SU-DHL-6 (cell line): ENCODE results near the gene GADD45GIP1.

Source experiments
- H2AFZ ChIP-seq: fragments of 200-600 bp; sonication (generic); 2 replicates; pipeline ENCODE4 v1.6.1; 2014; ENCODE audit warnings: low read depth, mild to moderate bottlenecking, moderate library complexity, mixed read lengths, antibody characterized with exemption, low read length; ENCODE audit not compliant: severe bottlenecking
- H3F3A ChIP-seq: fragments of 200-600 bp; shearing (Covaris generic); 2 replicates; pipeline ENCODE4 v1.6.0; 2016; ENCODE audit warnings: antibody characterized with exemption, mild to moderate bottlenecking; ENCODE audit not compliant: insufficient read depth
- H3K27ac ChIP-seq: fragments of 200-600 bp; sonication (generic); 2 replicates; pipeline ENCODE4 v1.5.1; 2016; ENCODE audit warnings: low read depth, mild to moderate bottlenecking, low read length, moderate library complexity, mixed read lengths
- H3K27me3 ChIP-seq: fragments of 200-600 bp; sonication (generic), shearing (Covaris generic); 2 replicates; pipeline ENCODE4 v1.6.0; 2014; ENCODE audit warnings: mild to moderate bottlenecking, low read length
- H3K36me3 ChIP-seq: fragments of 200-600 bp; sonication (generic); 2 replicates; pipeline ENCODE4 v1.6.1; 2014; ENCODE audit warnings: mild to moderate bottlenecking, low read length, mixed read lengths
- H3K4me2 ChIP-seq: fragments of 300-600, 200-600 bp; shearing (Covaris generic), sonication (generic); 2 replicates; pipeline ENCODE4 v1.6.0; 2014; ENCODE audit warnings: low read length, low read depth, mild to moderate bottlenecking; ENCODE audit not compliant: poor library complexity, severe bottlenecking
- H3K4me3 ChIP-seq: fragments of 200-600 bp; sonication (generic); 2 replicates; pipeline ENCODE4 v1.5.1; 2014; ENCODE audit warnings: antibody characterized with exemption, low read length, mild to moderate bottlenecking, mixed read lengths; ENCODE audit not compliant: insufficient read depth, poor library complexity, severe bottlenecking
- H3K79me2 ChIP-seq: fragments of 200-600 bp; sonication (generic); 2 replicates; pipeline ENCODE4 v1.6.1; 2014; ENCODE audit warnings: mild to moderate bottlenecking, low read length, moderate library complexity; ENCODE audit not compliant: insufficient read depth
- H3K9ac ChIP-seq: fragments of 200-600 bp; sonication (generic); 2 replicates; pipeline ENCODE4 v1.7.0; 2014; ENCODE audit warnings: mild to moderate bottlenecking, low read length
- H3K9me2 ChIP-seq: fragments of 200-600 bp; sonication (generic); replicated peaks from 2 replicates; pipeline ENCODE4 v1.6.1; 2014; ENCODE audit warnings: low read length; ENCODE audit not compliant: insufficient read depth
- H3K9me3 ChIP-seq: fragments of 200-600 bp; sonication (generic); 2 replicates; pipeline ENCODE4 v1.6.1; 2014; ENCODE audit warnings: low read length, mixed read lengths; ENCODE audit not compliant: insufficient read depth
- H4K20me1 ChIP-seq: fragments of 200-600 bp; sonication (generic); 2 replicates; pipeline ENCODE4 v1.6.1; 2014; ENCODE audit warnings: low read depth, mild to moderate bottlenecking, antibody characterized with exemption, low read length, moderate library complexity, mixed read lengths
- EZH2phosphoT487 ChIP-seq: fragments of 200-600 bp; sonication (generic), shearing (Covaris generic); conservative IDR thresholded peaks from 2 replicates; pipeline ENCODE4 v1.6.1; 2018; ENCODE audit warnings: mild to moderate bottlenecking, antibody characterized with exemption, low read length, moderate library complexity, mixed read lengths
- TF ChIP-seq, protein P1 (sequence below): fragments of 200-600 bp; sonication (generic); IDR thresholded peaks from one replicate; pipeline ENCODE4 v1.5.1; 2017; ENCODE audit warnings: antibody characterized with exemption, mild to moderate bottlenecking, low read length, moderate library complexity; ENCODE audit not compliant: insufficient read depth, poor library complexity, severe bottlenecking

The GADD45GIP1 gene

DNA sequence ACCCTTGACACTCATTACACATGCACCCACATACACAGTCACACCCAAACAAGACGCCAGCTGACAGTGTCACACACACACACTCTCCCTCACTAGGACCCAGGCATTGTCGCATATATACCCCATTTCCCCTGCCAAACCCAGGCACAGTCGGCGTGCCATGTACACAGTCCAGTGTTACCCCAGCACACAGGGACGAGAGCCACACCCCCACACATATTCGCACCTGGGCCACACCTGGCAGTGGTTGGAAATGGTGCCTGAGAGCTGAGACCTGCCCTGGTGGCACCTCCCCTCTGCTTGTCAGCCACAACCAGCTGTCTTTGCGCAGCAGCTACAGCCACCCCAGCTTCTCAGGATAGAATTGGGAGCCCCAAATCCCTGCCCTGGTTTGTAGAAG is 47.2 kb upstream of the GADD45GIP1 start:
- Histone ChIP-seq H3K4me3 (no peak overlapping the region), H3K27me3 (no peaks in the 10 kb centered on the region), H3K79me2 (no peaks in the 10 kb centered on the region), H3K27ac (no peak overlapping the region), H4K20me1 (no peaks in the 10 kb centered on the region), H3K9me3 (no peaks in the 10 kb centered on the region), H3K9ac (no peak overlapping the region), H3F3A (no peaks in the 10 kb centered on the region), H3K9me2 (no peaks in the 10 kb centered on the region), H2AFZ (no peak overlapping the region), H3K36me3 (no peaks in the 10 kb centered on the region), H3K4me2 (no peak overlapping the region)
- no peak for TF ChIP-seq EZH2phosphoT487
- TF ChIP-seq, protein P1, sequence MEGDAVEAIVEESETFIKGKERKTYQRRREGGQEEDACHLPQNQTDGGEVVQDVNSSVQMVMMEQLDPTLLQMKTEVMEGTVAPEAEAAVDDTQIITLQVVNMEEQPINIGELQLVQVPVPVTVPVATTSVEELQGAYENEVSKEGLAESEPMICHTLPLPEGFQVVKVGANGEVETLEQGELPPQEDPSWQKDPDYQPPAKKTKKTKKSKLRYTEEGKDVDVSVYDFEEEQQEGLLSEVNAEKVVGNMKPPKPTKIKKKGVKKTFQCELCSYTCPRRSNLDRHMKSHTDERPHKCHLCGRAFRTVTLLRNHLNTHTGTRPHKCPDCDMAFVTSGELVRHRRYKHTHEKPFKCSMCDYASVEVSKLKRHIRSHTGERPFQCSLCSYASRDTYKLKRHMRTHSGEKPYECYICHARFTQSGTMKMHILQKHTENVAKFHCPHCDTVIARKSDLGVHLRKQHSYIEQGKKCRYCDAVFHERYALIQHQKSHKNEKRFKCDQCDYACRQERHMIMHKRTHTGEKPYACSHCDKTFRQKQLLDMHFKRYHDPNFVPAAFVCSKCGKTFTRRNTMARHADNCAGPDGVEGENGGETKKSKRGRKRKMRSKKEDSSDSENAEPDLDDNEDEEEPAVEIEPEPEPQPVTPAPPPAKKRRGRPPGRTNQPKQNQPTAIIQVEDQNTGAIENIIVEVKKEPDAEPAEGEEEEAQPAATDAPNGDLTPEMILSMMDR: no peak

DNA sequence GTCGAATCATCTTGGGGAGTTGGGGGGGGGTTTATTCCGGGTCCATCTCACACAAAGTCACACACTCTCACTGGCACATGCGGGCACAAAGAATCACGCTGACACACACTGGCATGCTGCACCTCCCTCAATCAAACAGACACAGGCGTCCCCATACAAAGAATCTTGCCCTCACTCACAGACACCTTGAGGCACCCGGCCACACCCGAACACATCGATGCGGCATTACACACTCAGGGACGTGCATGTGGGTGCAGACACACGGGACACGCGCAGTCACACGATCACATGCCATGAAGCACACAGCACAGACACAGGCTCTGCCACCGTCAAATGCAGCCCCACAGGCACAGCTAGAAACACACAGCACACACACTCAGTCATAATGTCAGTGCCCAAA is 46.1 kb upstream of the GADD45GIP1 start:
- Histone ChIP-seq H3K27me3 (no peaks in the 10 kb centered on the region), H3K27ac (no peak overlapping the region), H3K4me2 (no peak overlapping the region), H3K9me3 (no peaks in the 10 kb centered on the region), H3K4me3 (no peak overlapping the region), H3K9me2 (no peaks in the 10 kb centered on the region), H4K20me1 (no peaks in the 10 kb centered on the region), H3K79me2 (no peaks in the 10 kb centered on the region), H3K36me3 (no peaks in the 10 kb centered on the region), H3K9ac (no peak overlapping the region), H2AFZ (no peak overlapping the region), H3F3A (no peaks in the 10 kb centered on the region)
- TF ChIP-seq, protein P1: no peak
- no peak for TF ChIP-seq EZH2phosphoT487

DNA sequence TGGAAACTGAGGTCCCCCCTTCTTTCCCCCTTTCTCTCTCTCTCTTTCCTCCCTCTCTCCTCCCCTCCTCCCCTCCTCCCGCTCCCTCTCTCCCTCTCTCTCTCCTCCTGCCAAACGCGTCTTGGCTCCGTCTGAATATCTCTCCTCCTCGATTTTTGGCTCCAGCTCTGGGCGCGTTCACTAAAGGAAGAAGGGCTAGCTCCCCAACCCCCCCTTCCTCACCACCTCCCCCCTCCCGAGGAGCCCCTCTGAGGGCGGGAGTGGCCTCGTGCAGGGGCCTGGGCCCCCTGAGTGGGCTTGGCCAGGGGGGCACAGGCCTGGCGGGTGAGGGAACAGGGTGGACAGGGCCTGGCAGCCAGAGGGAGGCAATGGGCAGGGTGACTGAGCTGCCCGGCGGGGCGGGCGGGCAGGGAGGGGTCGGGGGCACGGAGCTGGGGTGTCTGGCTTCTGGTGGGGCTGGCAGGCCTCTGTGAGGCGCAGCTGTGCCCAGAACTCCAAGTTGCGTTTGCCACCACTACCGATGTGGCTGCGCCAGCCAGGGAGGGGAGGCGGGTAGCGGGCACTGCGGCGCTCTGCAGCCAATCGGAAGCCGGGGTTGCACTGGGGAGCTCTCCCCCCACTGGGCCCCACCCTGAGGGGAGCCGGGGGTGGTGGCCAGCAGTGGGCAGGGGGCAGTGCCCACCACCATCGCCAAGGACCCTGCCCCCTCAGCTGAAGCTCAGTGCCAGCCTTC is 45.3 kb upstream of the GADD45GIP1 start:
- Histone ChIP-seq H3K4me2 (no peak overlapping the region), H3K9me2 (no peaks in the 10 kb centered on the region), H3K79me2 (no peaks in the 10 kb centered on the region), H4K20me1 (no peaks in the 10 kb centered on the region), H3K27ac (no peak overlapping the region), H3K27me3 (no peaks in the 10 kb centered on the region), H3F3A (no peaks in the 10 kb centered on the region), H3K9me3 (no peaks in the 10 kb centered on the region), H2AFZ (no peak overlapping the region), H3K36me3 (no peaks in the 10 kb centered on the region), H3K4me3 (no peak overlapping the region), H3K9ac (no peak overlapping the region)
- no peak for TF ChIP-seq EZH2phosphoT487
- TF ChIP-seq, protein P1: no peak
